Thoracic aorta (tissue), 2 donors: ENCODE results near the gene SHFL. TPM values are rescaled to one million over a fixed set of nuclear protein-coding genes. Genes with fewer than 3 reads are reported as not detected.

Experiments used
- ATAC-seq: fragments of 150-250 bp; one replicate; pipeline ENCODE4 v1.8.0; 2017; ENCODE audit warnings: low read depth; ENCODE audit not compliant: insufficient number of reproducible peaks, low FRiP score
- DNase-seq: peaks from one replicate; pipeline ENCODE4 v3.0.0-alpha.2; 2020; ENCODE audit warnings: low spot score
- H3K27ac ChIP-seq, 2 donors: fragments of 200-600 bp; sonication (generic); 1 replicate in 1 of 2; 2 replicates in 1 of 2; pipeline ENCODE4 v1.5.1; 2016; ENCODE audit warnings: mild to moderate bottlenecking in 2 of 2, moderate library complexity in 2 of 2
- H3K27me3 ChIP-seq: fragments of 200-600 bp; sonication (generic); replicated peaks from 2 replicates; pipeline ENCODE4 v1.6.0; 2016; ENCODE audit warnings: mild to moderate bottlenecking; ENCODE audit not compliant: insufficient read depth
- H3K36me3 ChIP-seq: fragments of 200-600 bp; sonication (generic); one replicate; pipeline ENCODE4 v1.5.1; 2016
- H3K4me1 ChIP-seq, 2 donors: fragments of 200-600 bp; sonication (generic); 1 replicate in 1 of 2; 2 replicates in 1 of 2; pipeline versions ENCODE4 v1.5.1 to v1.6.0; 2016; ENCODE audit warnings: low read depth in 2 of 2, mild to moderate bottlenecking in 1 of 2; ENCODE audit not compliant: control insufficient read depth in 1 of 2
- H3K4me3 ChIP-seq: fragments of 200-600 bp; sonication (generic); 2 replicates; pipeline ENCODE4 v1.5.1; 2016; ENCODE audit warnings: mild to moderate bottlenecking
- H3K9me3 ChIP-seq: fragments of 200-600 bp; sonication (generic); 2 replicates; pipeline ENCODE4 v1.5.1; 2016
- CTCF ChIP-seq: fragments of 200-600 bp; sonication (generic); IDR thresholded peaks from one replicate; pipeline ENCODE4 v1.5.1; 2019; ENCODE audit warnings: antibody characterized with exemption
- total RNA-seq, 2 donors: library from RNA; depleted of rRNA; stranded (reverse); fragments of >200 nt; gene quantifications; one replicate each; pipeline versions ENCODE4 v1.1.0 to v1.2.3, GENCODE V29; 2016

Gene SHFL
- total RNA-seq, 2 donors from 2014 or later = 42.5 to 56.5 TPM

GRCh38 chr19:10087296-10088061 lies 1.4 kb downstream of the SHFL start:
- peak overlapping the region; percentile 87 for H3K4me3 ChIP-seq
- no peak for DNase-seq
- peaks cover 0 to 6% of the 10 kb centered on the region in 2 donors for H3K4me1 ChIP-seq
- H3K27ac ChIP-seq = peak overlapping the region; percentile 75 to 82
- no peaks in the 10 kb centered on the region for H3K27me3 ChIP-seq
- TF ChIP-seq CTCF = no peak
- ATAC-seq = no peak
- H3K9me3 ChIP-seq = no peaks in the 10 kb centered on the region
- no peaks in the 10 kb centered on the region for H3K36me3 ChIP-seq

DNA sequence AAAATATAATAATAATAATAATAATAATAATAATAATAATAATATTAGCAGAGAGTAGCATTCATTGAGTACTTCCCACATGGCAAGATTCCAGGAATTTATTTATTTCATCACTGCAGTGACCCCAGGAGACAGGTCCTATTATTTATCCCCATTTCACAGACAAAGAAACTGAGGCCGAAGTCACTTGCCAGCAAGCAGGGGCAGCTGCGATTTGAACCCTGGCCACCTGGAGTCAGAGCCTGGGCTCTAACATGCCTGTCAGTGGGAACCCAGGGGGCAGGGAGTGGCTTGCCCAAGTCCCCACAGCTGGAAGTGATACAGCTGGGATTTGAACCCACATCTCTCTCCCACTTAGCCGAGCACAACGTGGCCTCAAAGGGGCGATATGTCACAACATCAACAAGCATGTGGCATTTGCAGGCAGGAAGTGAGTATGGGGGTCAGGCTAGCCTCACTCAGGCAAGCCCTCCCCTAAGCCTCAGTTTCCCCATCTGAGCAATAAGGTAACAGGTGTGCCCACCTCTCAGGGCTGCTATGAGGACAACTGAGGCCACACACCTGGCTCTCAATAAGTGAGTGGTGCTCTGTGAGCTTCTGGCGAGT lies 2.9 kb downstream of the SHFL start:
- Histone ChIP-seq H3K27me3 (no peaks in the 10 kb centered on the region), H3K9me3 (no peaks in the 10 kb centered on the region), H3K4me1 (peaks cover 0 to 6% of the 10 kb centered on the region in 2 donors), H3K36me3 (no peaks in the 10 kb centered on the region), H3K4me3 (no peak overlapping the region), H3K27ac (no peak overlapping the region)
- DNase-seq (no peak), ATAC-seq (no peak)
- TF ChIP-seq CTCF = no peak

DNA sequence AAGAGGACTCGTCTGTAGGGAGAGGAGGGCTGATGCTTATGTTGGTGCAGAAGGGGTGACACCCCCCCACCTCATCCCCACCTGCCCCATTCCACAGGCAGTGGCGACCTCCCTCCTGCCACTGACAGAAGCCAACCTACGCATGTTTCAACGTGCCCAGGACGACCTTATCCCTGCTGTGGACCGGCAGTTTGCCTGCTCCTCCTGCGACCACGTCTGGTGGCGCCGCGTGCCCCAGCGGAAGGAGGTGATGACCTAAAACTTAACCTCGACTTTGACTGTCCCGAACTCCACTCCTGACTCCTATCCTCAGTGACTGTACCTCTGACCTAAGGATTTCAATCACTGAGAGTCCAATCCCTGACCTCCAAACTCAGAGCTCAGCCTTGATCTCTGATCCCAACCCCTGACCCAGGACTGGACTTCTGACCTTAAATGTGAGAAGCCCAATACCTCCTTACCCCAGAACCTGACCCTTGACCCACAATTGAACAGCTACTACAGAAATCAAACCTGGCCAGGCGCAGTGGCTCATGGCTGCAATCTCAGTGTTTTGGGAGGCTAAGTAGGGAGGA lies 3.8 kb downstream of the SHFL start:
- Histone ChIP-seq H3K4me3 (no peak overlapping the region), H3K9me3 (no peaks in the 10 kb centered on the region), H3K36me3 (no peaks in the 10 kb centered on the region), H3K27ac (no peak overlapping the region), H3K27me3 (no peaks in the 10 kb centered on the region), H3K4me1 (peaks cover 0 to 6% of the 10 kb centered on the region in 2 donors)
- no peak for DNase-seq
- no peak for TF ChIP-seq CTCF
- no peak for ATAC-seq

- H3K36me3 ChIP-seq = no peaks in the 10 kb centered on the region
- no peak for ATAC-seq
- no peak overlapping the region for H3K4me3 ChIP-seq
- no peak for TF ChIP-seq CTCF
- no peak overlapping the region for H3K27ac ChIP-seq
- H3K9me3 ChIP-seq = no peaks in the 10 kb centered on the region
- DNase-seq = no peak
- H3K4me1 ChIP-seq = peaks cover 0 to 14% of the 10 kb centered on the region in 2 donors
- H3K27me3 ChIP-seq = no peaks in the 10 kb centered on the region
These were observed 5.2 kb downstream of the SHFL start for GRCh38 chr19:10091370-10091687.

GRCh38 chr19:10091895-10092641 lies 6.0 kb downstream of the SHFL start:
- H3K36me3 ChIP-seq = no peaks in the 10 kb centered on the region
- no peak overlapping the region for H3K27ac ChIP-seq
- no peak for DNase-seq
- TF ChIP-seq CTCF = no peak
- H3K9me3 ChIP-seq = no peaks in the 10 kb centered on the region
- H3K27me3 ChIP-seq = no peaks in the 10 kb centered on the region
- no peak overlapping the region for H3K4me3 ChIP-seq
- no peak for ATAC-seq
- H3K4me1 ChIP-seq = peaks cover 0 to 16% of the 10 kb centered on the region in 2 donors
